ENCODE measurements around the gene CDHR4. TPM values are rescaled to one million over a fixed set of nuclear protein-coding genes. Genes with fewer than 3 reads are reported as not detected.

The CDHR4 gene
- not detected for total RNA-seq

- intact Hi-C loops (cut with DNase I; ENCODE audit: low total_unique reads), result loop anchor here (5.0 kb wide), 1 partner anchor 1707 kb away; no protein-coding TSS in a partner anchor
- no peaks in the 10 kb centered on the region for H3K27me3 ChIP-seq
- peaks cover 5 to 12% of the 10 kb centered on the region in 2 donors for H3K4me1 ChIP-seq
- no peak within 1 kb of the TSS for H3K27ac ChIP-seq
- DNase-seq (ENCODE audit: low spot score in 2 of 2), result no peak
- no peaks in the 10 kb centered on the region for H3K9me3 ChIP-seq
- TF ChIP-seq CTCF (IDR thresholded peaks at IDR 0.05), result no peak
- no peak for TF ChIP-seq POLR2AphosphoS5 (IDR thresholded peaks at IDR 0.05)
- no peak for TF ChIP-seq POLR2A (IDR thresholded peaks at IDR 0.05)
- no peak within 1 kb of the TSS for H3K4me3 ChIP-seq
- no peaks in the 10 kb centered on the region for H3K36me3 ChIP-seq
Observed at GRCh38 chr3:49799761-49800160, at the start of gene CDHR4. Gene CDHR4, minus strand, starts transcription at chr3:49799873. Its CDS starts 61 bp downstream, at chr3:49799812.

- Histone ChIP-seq H3K9me3 (no peaks in the 10 kb centered on the region), H3K27me3 (no peaks in the 10 kb centered on the region), H3K4me3 (no peak overlapping the region), H3K4me1 (no peaks in the 10 kb centered on the region), H3K36me3 (no peaks in the 10 kb centered on the region), H3K27ac (no peak overlapping the region)
- TF ChIP-seq POLR2A (IDR thresholded peaks at IDR 0.05) (no peak), POLR2AphosphoS5 (IDR thresholded peaks at IDR 0.05) (no peak), CTCF (IDR thresholded peaks at IDR 0.05) (no peak)
- intact Hi-C loops (cut with DNase I; ENCODE audit: low total_unique reads), result no loop called here
- DNase-seq (ENCODE audit: low spot score in 2 of 2), result no peak
Observed at GRCh38 chr3:49845694-49846093, 46.0 kb upstream of the CDHR4 start.

GRCh38 chr3:49844464-49845183, 45.0 kb upstream of the CDHR4 start:
- intact Hi-C loops (cut with DNase I; ENCODE audit: low total_unique reads), result loop anchor here (5.0 kb wide), 1 partner anchor 37 kb away; no protein-coding TSS in a partner anchor

GRCh38 chr3:49842843-49843517, 43.3 kb upstream of the CDHR4 start:
- H3K9me3 ChIP-seq, result no peaks in the 10 kb centered on the region
- no peaks in the 10 kb centered on the region for H3K4me1 ChIP-seq
- no peak for TF ChIP-seq POLR2A (IDR thresholded peaks at IDR 0.05)
- no peak for TF ChIP-seq POLR2AphosphoS5 (IDR thresholded peaks at IDR 0.05)
- no peak for TF ChIP-seq CTCF (IDR thresholded peaks at IDR 0.05)
- no peak overlapping the region for H3K4me3 ChIP-seq
- no peaks in the 10 kb centered on the region for H3K36me3 ChIP-seq
- H3K27ac ChIP-seq, result no peak overlapping the region
- no peaks in the 10 kb centered on the region for H3K27me3 ChIP-seq
- no peak for DNase-seq (ENCODE audit: low spot score in 2 of 2)
- intact Hi-C loops (cut with DNase I; ENCODE audit: low total_unique reads), result loop anchor here (5.0 kb wide), 1 partner anchor 36 kb away; no protein-coding TSS in a partner anchor

More at GRCh38 chr3:49844464-49845183, 45.0 kb upstream of the CDHR4 start:
- Histone ChIP-seq H3K27me3 (no peaks in the 10 kb centered on the region), H3K4me3 (no peak overlapping the region), H3K36me3 (no peaks in the 10 kb centered on the region), H3K4me1 (no peaks in the 10 kb centered on the region), H3K27ac (no peak overlapping the region), H3K9me3 (no peaks in the 10 kb centered on the region)
- TF ChIP-seq POLR2A (IDR thresholded peaks at IDR 0.05) (no peak), POLR2AphosphoS5 (IDR thresholded peaks at IDR 0.05) (no peak), CTCF (IDR thresholded peaks at IDR 0.05) (no peak)
- DNase-seq (ENCODE audit: low spot score in 2 of 2), result no peak

GRCh38 chr3:49841806-49842205, 42.1 kb upstream of the CDHR4 start:
- DNase-seq (ENCODE audit: low spot score in 2 of 2), result no peak
- no peaks in the 10 kb centered on the region for H3K4me1 ChIP-seq
- no peak overlapping the region for H3K27ac ChIP-seq
- no peaks in the 10 kb centered on the region for H3K27me3 ChIP-seq
- no peaks in the 10 kb centered on the region for H3K9me3 ChIP-seq
- H3K36me3 ChIP-seq, result no peaks in the 10 kb centered on the region
- intact Hi-C loops (cut with DNase I; ENCODE audit: low total_unique reads), result loop anchor here (5.0 kb wide), 1 partner anchor 35 kb away; no protein-coding TSS in a partner anchor
- TF ChIP-seq POLR2A (IDR thresholded peaks at IDR 0.05), result no peak
- no peak overlapping the region for H3K4me3 ChIP-seq
